ENCODE data around the gene BSN.

BSN gene

DNA sequence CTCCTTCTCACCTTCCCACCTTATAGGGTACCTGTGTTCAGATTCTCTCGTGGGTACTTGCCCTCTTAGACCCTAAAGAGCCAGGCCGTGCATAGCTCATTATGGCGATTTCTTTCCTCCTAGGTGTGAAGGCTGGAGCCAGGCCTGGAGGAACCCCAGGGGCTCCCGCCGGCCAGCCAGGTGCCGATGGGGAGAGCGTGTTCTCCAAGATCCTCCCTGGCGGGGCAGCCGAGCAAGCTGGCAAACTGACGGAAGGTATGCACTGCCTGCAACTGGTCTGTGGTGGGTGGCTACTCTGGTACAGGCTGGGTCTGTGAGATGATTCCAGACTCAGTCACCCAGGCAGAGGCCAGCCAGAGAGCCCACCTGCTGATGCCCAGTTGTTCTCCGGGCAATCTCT lies 110.0 kb downstream of the BSN start:
- DNase-seq (ENCODE audit: low read depth): no peak
- TF ChIP-seq MYC (IDR thresholded peaks at IDR 0.05; ENCODE audit: low read depth, low read length) (no peak), CTCF (IDR thresholded peaks at IDR 0.05; ENCODE audit: low read depth, low read length) (no peak)
- H3K4me3 ChIP-seq (ENCODE audit: low read depth, low read length): no peak overlapping the region

DNA sequence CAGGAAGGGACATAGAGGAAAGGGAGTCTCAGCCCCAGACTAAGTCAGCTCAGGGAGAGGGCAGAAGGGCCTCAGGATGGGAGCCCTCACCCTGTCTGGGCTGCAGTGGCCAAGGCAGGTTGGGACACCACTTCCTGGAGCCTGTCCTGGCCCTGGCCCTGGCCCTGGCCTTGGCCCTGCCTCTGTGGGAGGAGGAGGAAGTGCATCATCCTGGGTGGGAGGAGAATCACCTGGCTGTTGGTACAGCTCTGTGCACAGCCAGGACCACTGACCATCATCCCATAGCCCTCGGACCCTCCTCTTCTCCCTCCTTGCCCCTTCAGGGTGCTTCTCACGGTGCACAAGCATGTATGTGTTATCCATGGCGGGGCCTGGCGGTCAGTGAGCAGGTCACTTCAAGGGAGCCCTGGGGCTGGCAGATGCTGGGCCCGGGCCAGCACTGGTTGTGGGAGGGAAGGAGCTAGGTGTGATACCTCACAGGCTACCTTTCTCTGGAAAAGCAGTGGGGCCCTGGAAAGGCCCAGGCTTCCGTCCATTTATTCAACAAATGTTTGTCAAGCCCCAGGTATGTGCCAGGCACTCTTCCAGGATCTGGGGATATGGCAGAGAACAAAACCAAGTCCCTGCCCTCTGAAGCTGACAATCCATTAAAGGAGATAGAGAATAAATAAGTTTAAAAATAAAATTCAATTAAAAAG lies 111.7 kb downstream of the BSN start:
- TF ChIP-seq MAX (IDR thresholded peaks at IDR 0.05; ENCODE audit: low read depth, low read length) (no peak), CTCF (IDR thresholded peaks at IDR 0.05; ENCODE audit: low read depth, low read length) (no peak), MYC (IDR thresholded peaks at IDR 0.05; ENCODE audit: low read depth, low read length) (no peak), POLR2A (IDR thresholded peaks at IDR 0.05; ENCODE audit: extremely low read depth, insufficient read length) (no peak)
- no peak for DNase-seq (ENCODE audit: low read depth)
- no peak overlapping the region for H3K4me3 ChIP-seq (ENCODE audit: low read depth, low read length)

- H3K4me3 ChIP-seq (ENCODE audit: low read depth, low read length): no peak overlapping the region
- TF ChIP-seq MYC (IDR thresholded peaks at IDR 0.05; ENCODE audit: low read depth, low read length): no peak
- no peak for DNase-seq (ENCODE audit: low read depth)
Observed at GRCh38 chr3:49666592-49666991, 112.3 kb downstream of the BSN start.

DNA sequence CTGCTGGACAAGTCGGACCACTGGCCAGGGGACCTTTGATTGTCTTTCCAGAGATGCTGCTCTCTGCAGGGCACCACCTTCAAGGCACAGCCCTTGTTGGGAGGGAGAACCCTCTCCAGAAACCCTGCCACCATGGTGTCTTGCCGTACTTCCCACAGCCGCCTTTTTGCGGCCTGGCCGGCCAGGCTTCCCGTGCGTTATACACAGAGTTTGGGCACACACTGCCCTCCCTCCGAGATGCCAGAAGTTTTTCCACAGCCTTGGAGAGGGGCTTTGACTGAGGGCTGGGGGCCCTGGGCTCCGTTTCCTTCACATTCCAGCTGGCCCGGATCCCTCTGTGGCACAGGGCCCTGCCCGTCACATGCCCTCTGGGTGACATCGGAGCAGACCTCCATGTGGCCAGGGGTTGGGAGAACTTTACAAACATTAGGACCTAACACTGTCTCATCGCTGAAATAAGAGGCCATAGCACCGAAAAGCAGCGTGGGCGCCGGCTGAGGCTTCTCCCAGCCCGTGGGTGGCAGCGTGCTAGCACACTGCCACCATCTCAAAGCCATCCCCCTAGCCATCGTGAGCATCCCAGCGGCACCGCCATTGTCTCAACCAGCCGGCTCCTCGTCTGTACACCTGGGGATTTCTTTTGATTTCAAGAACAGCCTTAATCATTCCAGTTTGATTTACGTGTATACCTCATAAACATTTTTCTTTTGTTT lies 113.6 kb downstream of the BSN start:
- no peak for DNase-seq (ENCODE audit: low read depth)
- H3K4me3 ChIP-seq (ENCODE audit: low read depth, low read length): no peak overlapping the region
- TF ChIP-seq POLR2A (IDR thresholded peaks at IDR 0.05; ENCODE audit: extremely low read depth, insufficient read length) (no peak), MYC (IDR thresholded peaks at IDR 0.05; ENCODE audit: low read depth, low read length) (no peak), MAX (IDR thresholded peaks at IDR 0.05; ENCODE audit: low read depth, low read length) (no peak)

DNA sequence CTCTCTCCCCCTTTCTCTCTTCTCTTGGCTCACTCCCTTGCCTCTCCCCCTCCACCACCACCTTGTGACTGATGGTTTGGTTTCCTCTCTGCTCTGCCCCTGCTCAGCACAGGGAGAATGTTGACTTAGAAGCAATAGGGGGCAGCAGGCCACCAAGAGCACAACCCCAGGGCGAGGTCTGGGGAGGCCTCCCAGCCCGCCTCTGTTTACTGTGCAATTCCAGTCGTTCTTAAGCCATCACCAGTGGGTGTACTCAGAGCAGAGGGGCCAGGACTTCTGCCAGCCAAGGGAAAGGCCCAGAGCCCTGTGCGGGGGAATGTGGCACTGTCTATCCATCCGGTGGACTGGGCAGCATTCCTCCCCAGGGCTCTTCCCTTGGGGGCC lies 114.1 kb downstream of the BSN start:
- no peak overlapping the region for H3K4me3 ChIP-seq (ENCODE audit: low read depth, low read length)
- TF ChIP-seq MYC (IDR thresholded peaks at IDR 0.05; ENCODE audit: low read depth, low read length) (no peak), MAX (IDR thresholded peaks at IDR 0.05; ENCODE audit: low read depth, low read length) (no peak), CTCF (IDR thresholded peaks at IDR 0.05; ENCODE audit: low read depth, low read length) (no peak), POLR2A (IDR thresholded peaks at IDR 0.05; ENCODE audit: extremely low read depth, insufficient read length) (no peak)
- peak; percentile 34 for DNase-seq (ENCODE audit: low read depth)

DNA sequence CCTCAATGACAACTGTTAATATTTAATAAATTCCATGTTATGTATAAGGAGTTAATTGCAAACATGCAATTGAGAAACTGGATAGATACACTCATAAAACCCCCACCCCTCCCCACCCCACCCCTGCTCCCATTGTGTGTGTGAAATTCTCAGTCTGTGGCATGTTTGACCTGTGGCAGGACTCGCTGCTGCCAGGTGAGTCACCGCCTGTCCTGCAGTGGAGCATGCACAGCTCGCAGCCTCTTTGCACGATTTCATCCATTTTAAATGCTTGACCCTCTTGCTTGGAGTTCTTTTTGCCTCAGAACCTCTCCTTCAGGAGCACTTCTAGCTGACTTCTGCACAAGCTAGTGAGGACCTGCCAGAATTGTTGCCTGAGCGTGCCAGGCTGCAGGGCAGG lies 114.6 kb downstream of the BSN start:
- TF ChIP-seq CTCF (IDR thresholded peaks at IDR 0.05; ENCODE audit: low read depth, low read length): no peak
- no peak for TF ChIP-seq MYC (IDR thresholded peaks at IDR 0.05; ENCODE audit: low read depth, low read length)
- no peak for TF ChIP-seq MAX (IDR thresholded peaks at IDR 0.05; ENCODE audit: low read depth, low read length)
- TF ChIP-seq POLR2A (IDR thresholded peaks at IDR 0.05; ENCODE audit: extremely low read depth, insufficient read length): no peak
- no peak overlapping the region for H3K4me3 ChIP-seq (ENCODE audit: low read depth, low read length)
- no peak for DNase-seq (ENCODE audit: low read depth)

GRCh38 chr3:49669352-49669751 lies 115.1 kb downstream of the BSN start:
- no peak overlapping the region for H3K4me3 ChIP-seq (ENCODE audit: low read depth, low read length)
- no peak for DNase-seq (ENCODE audit: low read depth)
- no peak for TF ChIP-seq CTCF (IDR thresholded peaks at IDR 0.05; ENCODE audit: low read depth, low read length)
- no peak for TF ChIP-seq MAX (IDR thresholded peaks at IDR 0.05; ENCODE audit: low read depth, low read length)
- no peak for TF ChIP-seq MYC (IDR thresholded peaks at IDR 0.05; ENCODE audit: low read depth, low read length)
- no peak for TF ChIP-seq POLR2A (IDR thresholded peaks at IDR 0.05; ENCODE audit: extremely low read depth, insufficient read length)

Measured in NB4 (cell line).